Endothelial cell of umbilical vein (primary cell): ENCODE measurements around the gene DEGS2. TPM values are rescaled to one million over a fixed set of nuclear protein-coding genes. Genes with fewer than 3 reads are reported as not detected.

Experiments used
- BruUV-seq: library from RNA; stranded (reverse); fragments of 400-500 nt; replicated peaks from 2 replicates; lab custom pipeline; 2021; lab: Mats Ljungman, UMichigan
- CTCF ChIA-PET: fragments of 300-600, 350-600 bp; sonication (Branson Sonifier 250); formaldehyde crosslinking; loops from one replicate; lab custom pipeline; 2021; ENCODE audit warnings: antibody characterized with exemption, inconsistent platforms; lab: Charles Lee
- POLR2A ChIA-PET: fragments of 300-600, 350-600 bp; sonication (Branson Sonifier 250); formaldehyde crosslinking; loops from one replicate; lab custom pipeline; 2021; ENCODE audit warnings: antibody characterized with exemption, inconsistent platforms; lab: Charles Lee
- DNase-seq: peaks from one replicate; pipeline ENCODE4 v3.0.0-alpha.2; 2011; ENCODE audit warnings: low read depth, low spot score
- FAIRE-seq: peaks from 2 replicates; lab custom pipeline; 2011; peaks lifted over from hg19 to GRCh38; lab: Jason Lieb, UNC
- H2AFZ ChIP-seq: 2 replicates; pipeline ENCODE4 v1.6.0; 2012; ENCODE audit warnings: low read depth, low read length, control low read depth, inconsistent platforms
- H3K27ac ChIP-seq: 2 replicates; pipeline ENCODE4 v1.5.1; 2011; ENCODE audit warnings: low read depth, mild to moderate bottlenecking, control low read depth, low read length, moderate library complexity; ENCODE audit not compliant: insufficient read depth
- H3K27me3 ChIP-seq, 2 experiments: 2 replicates each; pipeline versions ENCODE4 v1.6.0 to v1.6.1; 2011; ENCODE audit warnings: low read length in 2 of 2, mixed read lengths in 1 of 2; ENCODE audit not compliant: control insufficient read depth in 2 of 2, insufficient read depth in 2 of 2
- H3K36me3 ChIP-seq, 2 experiments: 2 replicates in 1 of 2; 3 replicates in 1 of 2; pipeline ENCODE4 v1.5.1; 2011; ENCODE audit warnings: low read length in 2 of 2, mild to moderate bottlenecking in 1 of 2, moderate library complexity in 1 of 2; ENCODE audit not compliant: control insufficient read depth in 2 of 2, insufficient read depth in 2 of 2; ENCODE audit errors: extremely low read depth in 1 of 2
- H3K4me1 ChIP-seq: 3 replicates; pipeline ENCODE4 v1.5.1; 2011; ENCODE audit warnings: mild to moderate bottlenecking, low read length; ENCODE audit not compliant: control insufficient read depth, insufficient read depth; ENCODE audit errors: extremely low read depth
- H3K4me2 ChIP-seq: 2 replicates; pipeline ENCODE4 v1.6.1; 2011; ENCODE audit warnings: low read length, control low read depth, mixed read lengths; ENCODE audit not compliant: insufficient read depth
- H3K4me3 ChIP-seq, 3 experiments: fragments of 200-600 bp in 1 of 3; sonication (generic), shearing (Covaris generic) in 1 of 3; replicated peaks in 1 of 3; 2 replicates each; pipeline ENCODE4 v1.5.1; 2011 to 2016; ENCODE audit warnings: control low read depth in 3 of 3, low read length in 3 of 3, mild to moderate bottlenecking in 2 of 3, inconsistent platforms in 1 of 3, low read depth in 1 of 3, moderate library complexity in 1 of 3; ENCODE audit not compliant: insufficient read depth in 1 of 3
- H3K79me2 ChIP-seq: 2 replicates; pipeline ENCODE4 v1.6.0; 2012; ENCODE audit warnings: low read length, inconsistent platforms; ENCODE audit not compliant: control insufficient read depth, insufficient read depth
- H3K9ac ChIP-seq: replicated peaks from 2 replicates; pipeline ENCODE3; 2011; ENCODE audit warnings: low read length, control low read depth; ENCODE audit not compliant: insufficient read depth; ENCODE audit errors: extremely low read depth
- H3K9me1 ChIP-seq: replicated peaks from 3 replicates; pipeline ENCODE4 v1.6.0; 2011; ENCODE audit warnings: mild to moderate bottlenecking, low read length; ENCODE audit not compliant: control insufficient read depth, insufficient read depth; ENCODE audit errors: extremely low read depth
- H3K9me3 ChIP-seq: replicated peaks from 2 replicates; pipeline ENCODE4 v1.5.1; 2012; ENCODE audit warnings: low read length, inconsistent platforms; ENCODE audit not compliant: control insufficient read depth, insufficient read depth
- H4K20me1 ChIP-seq: replicated peaks from 2 replicates; pipeline ENCODE3; 2011; ENCODE audit warnings: mild to moderate bottlenecking, low read length; ENCODE audit not compliant: control insufficient read depth, insufficient read depth; ENCODE audit errors: extremely low read depth
- FOS ChIP-seq: IDR thresholded peaks from 2 replicates; pipeline ENCODE4 v1.6.1; 2011; ENCODE audit warnings: mild to moderate bottlenecking, low read length, moderate library complexity, borderline replicate concordance; ENCODE audit not compliant: insufficient read depth
- GATA2 ChIP-seq: IDR thresholded peaks from 2 replicates; pipeline ENCODE4 v1.7.0; 2011; ENCODE audit warnings: low read depth, mild to moderate bottlenecking, moderate library complexity, mixed read lengths, low read length; ENCODE audit not compliant: insufficient read length, insufficient read depth
- POLR2AphosphoS5 ChIP-seq: IDR thresholded peaks from 2 replicates; pipeline ENCODE4 v1.6.1; 2012; ENCODE audit warnings: low read depth, mild to moderate bottlenecking, control low read depth, low read length, moderate library complexity; ENCODE audit not compliant: insufficient read depth
- dilution Hi-C: fragments of 300-500 bp; cut with MboI; formaldehyde crosslinking; loops from one replicate; pipeline ENCODE4 v1.15.0; 2019; ENCODE audit warnings: low sequenced_read_pairs; ENCODE audit not compliant: extremely low pct_ligation_motif_present
- intact Hi-C: fragments of 100-400 bp; cut with micrococcal nuclease; formaldehyde crosslinking; loops from one replicate; pipeline ENCODE4 v1.10.0; 2022
- polyA plus RNA-seq, 4 experiments: library from polyadenylated mRNA; depleted of rRNA in 3 of 4; stranded (reverse) in 3 of 4; unstranded in 1 of 4; fragments of >200 nt; gene quantifications; 2 replicates each; pipeline versions ENCODE4 v1.2.1 to v1.2.3, GENCODE V29; 2011 to 2012; ENCODE audit warnings: missing spikeins in 1 of 4
- total RNA-seq: library from RNA; stranded (reverse); gene quantifications from 2 replicates; pipeline ENCODE4 v1.2.3, GENCODE V29; 2021
- TF ChIP-seq, protein P1 (sequence below), 2 donors: IDR thresholded peaks; 1 replicate in 1 of 2; 2 replicates in 1 of 2; pipeline ENCODE4 v1.5.1; 2011; ENCODE audit warnings: low read length in 2 of 2, mild to moderate bottlenecking in 2 of 2, moderate library complexity in 2 of 2, control low read depth in 1 of 2, inconsistent platforms in 1 of 2, low read depth in 1 of 2; ENCODE audit not compliant: insufficient read depth in 1 of 2; ENCODE audit errors: extremely low read depth in 1 of 2

Gene DEGS2
- total and polyA plus RNA-seq, 2 donors (not counting 3 experiments of a cell fraction or from before 2014, with no cell fraction given) = 0.06 TPM; not detected in 1

GRCh38 chr14:100199240-100199860 is 39.9 kb upstream of the DEGS2 start:
- ChIA-PET POLR2A (no interaction called here), CTCF (no interaction called here)
- H3K79me2 ChIP-seq = no peaks in the 10 kb centered on the region
- no peaks in the 10 kb centered on the region for H4K20me1 ChIP-seq
- H2AFZ ChIP-seq = no peak overlapping the region
- dilution Hi-C loops = no loop called here
- no TSS peak for BruUV-seq
- no peaks in the 10 kb centered on the region for H3K4me1 ChIP-seq
- FAIRE-seq (no peak), DNase-seq (no peak)
- H3K9me3 ChIP-seq = no peaks in the 10 kb centered on the region
- TF ChIP-seq, protein P1, sequence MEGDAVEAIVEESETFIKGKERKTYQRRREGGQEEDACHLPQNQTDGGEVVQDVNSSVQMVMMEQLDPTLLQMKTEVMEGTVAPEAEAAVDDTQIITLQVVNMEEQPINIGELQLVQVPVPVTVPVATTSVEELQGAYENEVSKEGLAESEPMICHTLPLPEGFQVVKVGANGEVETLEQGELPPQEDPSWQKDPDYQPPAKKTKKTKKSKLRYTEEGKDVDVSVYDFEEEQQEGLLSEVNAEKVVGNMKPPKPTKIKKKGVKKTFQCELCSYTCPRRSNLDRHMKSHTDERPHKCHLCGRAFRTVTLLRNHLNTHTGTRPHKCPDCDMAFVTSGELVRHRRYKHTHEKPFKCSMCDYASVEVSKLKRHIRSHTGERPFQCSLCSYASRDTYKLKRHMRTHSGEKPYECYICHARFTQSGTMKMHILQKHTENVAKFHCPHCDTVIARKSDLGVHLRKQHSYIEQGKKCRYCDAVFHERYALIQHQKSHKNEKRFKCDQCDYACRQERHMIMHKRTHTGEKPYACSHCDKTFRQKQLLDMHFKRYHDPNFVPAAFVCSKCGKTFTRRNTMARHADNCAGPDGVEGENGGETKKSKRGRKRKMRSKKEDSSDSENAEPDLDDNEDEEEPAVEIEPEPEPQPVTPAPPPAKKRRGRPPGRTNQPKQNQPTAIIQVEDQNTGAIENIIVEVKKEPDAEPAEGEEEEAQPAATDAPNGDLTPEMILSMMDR (IDR thresholded peaks at IDR 0.05; ENCODE audit: extremely low read depth in 1 of 2, insufficient read depth in 1 of 2, low read depth in 1 of 2, low read length in 2 of 2) = no peak
- TF ChIP-seq POLR2AphosphoS5 (no peak), GATA2 (no peak), FOS (no peak)
- no peaks in the 10 kb centered on the region for H3K36me3 ChIP-seq
- intact Hi-C loops = no loop called here
- no peak overlapping the region for H3K4me3 ChIP-seq
- no peak overlapping the region for H3K4me2 ChIP-seq
- no peak overlapping the region for H3K9ac ChIP-seq
- H3K27ac ChIP-seq = no peak overlapping the region
- H3K27me3 ChIP-seq = peaks cover 2 to 4% of the 10 kb centered on the region in 2 experiments
- H3K9me1 ChIP-seq = no peaks in the 10 kb centered on the region
